A673 (cell line): Measurements from ENCODE around the gene DLEC1. TPM values are rescaled to one million over a fixed set of nuclear protein-coding genes. Genes with fewer than 3 reads are reported as not detected.

ENCODE experiments used
- BruUV-seq: library from RNA; stranded (reverse); fragments of 400-500 nt; replicated peaks from 2 replicates; lab custom pipeline; 2021; lab: Mats Ljungman, UMichigan
- CTCF ChIA-PET: fragments of 300-600 bp; sonication (Branson Sonifier 250); formaldehyde crosslinking; loops from one replicate; lab custom pipeline; 2022; ENCODE audit warnings: antibody characterized with exemption; lab: Charles Lee
- POLR2A ChIA-PET: fragments of 300-600 bp; sonication (Branson Sonifier 250); formaldehyde crosslinking; loops from one replicate; lab custom pipeline; 2022; ENCODE audit warnings: antibody characterized with exemption; ENCODE audit not compliant: low non-redundant PET; lab: Charles Lee
- DNase-seq: peaks from one replicate; pipeline ENCODE4 v3.0.0-alpha.2; 2015; ENCODE audit warnings: low spot score
- H3K27ac ChIP-seq: fragments of 200-600 bp; sonication (generic); 2 replicates; pipeline ENCODE4 v1.5.1; 2016; ENCODE audit warnings: mixed run types, low read depth, mild to moderate bottlenecking, mixed read lengths, antibody characterized with exemption, low read length; ENCODE audit not compliant: poor library complexity, severe bottlenecking
- H3K27me3 ChIP-seq: fragments of 200-600 bp; sonication (generic); replicated peaks from 2 replicates; pipeline ENCODE4 v1.6.1; 2017; ENCODE audit warnings: mixed run types, low read depth, mild to moderate bottlenecking, mixed read lengths, antibody characterized with exemption, low read length; ENCODE audit not compliant: insufficient read depth, poor library complexity
- H3K36me3 ChIP-seq: fragments of 200-600 bp; sonication (generic); 2 replicates; pipeline ENCODE4 v1.6.1; 2016; ENCODE audit warnings: mixed run types, mild to moderate bottlenecking, mixed read lengths, antibody characterized with exemption, low read length; ENCODE audit not compliant: insufficient read depth, poor library complexity, severe bottlenecking
- H3K4me1 ChIP-seq: fragments of 200-600 bp; sonication (generic); 2 replicates; pipeline ENCODE4 v1.6.1; 2017; ENCODE audit warnings: mixed run types, mild to moderate bottlenecking, mixed read lengths, antibody characterized with exemption, low read length; ENCODE audit not compliant: insufficient read depth, poor library complexity, severe bottlenecking
- H3K4me3 ChIP-seq: fragments of 200-600 bp; sonication (generic); 2 replicates; pipeline ENCODE4 v1.5.1; 2016; ENCODE audit warnings: low read depth, mixed run types, mild to moderate bottlenecking, mixed read lengths, low read length; ENCODE audit not compliant: poor library complexity, severe bottlenecking
- H3K9me3 ChIP-seq: fragments of 200-600 bp; sonication (generic); 2 replicates; pipeline ENCODE4 v1.6.1; 2016; ENCODE audit warnings: mixed run types, low read depth, mild to moderate bottlenecking, mixed read lengths, antibody characterized with exemption, low read length; ENCODE audit not compliant: poor library complexity, severe bottlenecking
- EZH2 ChIP-seq: fragments of 200-600 bp; sonication (generic); IDR thresholded peaks from 2 replicates; pipeline ENCODE4 v1.6.1; 2017; ENCODE audit warnings: borderline replicate concordance, low read depth, mild to moderate bottlenecking, mixed read lengths, antibody characterized with exemption, low read length; ENCODE audit not compliant: poor library complexity, severe bottlenecking
- intact Hi-C: fragments of 100-400 bp; cut with micrococcal nuclease; formaldehyde crosslinking; loops from one replicate; pipeline ENCODE4 v1.10.0; 2022; ENCODE audit not compliant: unreplicated experiment
- total RNA-seq: library from RNA; stranded (reverse); gene quantifications from 2 replicates; pipeline ENCODE4 v1.2.3, GENCODE V29; 2021
- TF ChIP-seq, protein P1 (sequence below): fragments of 300-800, 200-600 bp; sonication (generic); conservative IDR thresholded peaks from 2 replicates; pipeline ENCODE4 v1.5.1; 2017; ENCODE audit warnings: low read depth, mild to moderate bottlenecking, antibody characterized with exemption, low read length, moderate library complexity, mixed read lengths

DLEC1 gene
- total RNA-seq, 1 experiment from 2014 or later, result not detected

DNA sequence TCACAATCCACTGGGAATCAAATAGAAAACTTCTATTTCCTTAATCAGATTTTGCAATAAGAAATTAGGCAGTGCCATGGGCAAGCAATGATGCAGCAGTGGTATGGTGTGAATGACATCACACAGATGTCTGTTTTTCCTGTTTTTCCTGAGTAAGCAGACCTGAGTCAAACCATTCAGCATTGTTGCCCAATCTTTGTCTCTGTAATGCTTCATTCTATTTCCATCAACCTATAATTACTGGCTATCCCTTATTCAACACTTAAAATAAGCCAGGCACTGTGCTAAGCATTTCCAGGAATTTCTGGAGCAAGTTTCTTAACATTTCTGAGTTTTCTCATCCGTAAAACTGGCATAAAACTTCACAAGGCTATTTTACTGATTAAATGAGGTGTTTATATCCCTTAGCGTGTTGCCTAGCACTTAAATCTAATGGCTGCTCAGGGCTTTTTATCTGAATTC is 115.1 kb downstream of the DLEC1 start:
- CTCF ChIA-PET, result no interaction called here
- no TSS peak for BruUV-seq

DNA sequence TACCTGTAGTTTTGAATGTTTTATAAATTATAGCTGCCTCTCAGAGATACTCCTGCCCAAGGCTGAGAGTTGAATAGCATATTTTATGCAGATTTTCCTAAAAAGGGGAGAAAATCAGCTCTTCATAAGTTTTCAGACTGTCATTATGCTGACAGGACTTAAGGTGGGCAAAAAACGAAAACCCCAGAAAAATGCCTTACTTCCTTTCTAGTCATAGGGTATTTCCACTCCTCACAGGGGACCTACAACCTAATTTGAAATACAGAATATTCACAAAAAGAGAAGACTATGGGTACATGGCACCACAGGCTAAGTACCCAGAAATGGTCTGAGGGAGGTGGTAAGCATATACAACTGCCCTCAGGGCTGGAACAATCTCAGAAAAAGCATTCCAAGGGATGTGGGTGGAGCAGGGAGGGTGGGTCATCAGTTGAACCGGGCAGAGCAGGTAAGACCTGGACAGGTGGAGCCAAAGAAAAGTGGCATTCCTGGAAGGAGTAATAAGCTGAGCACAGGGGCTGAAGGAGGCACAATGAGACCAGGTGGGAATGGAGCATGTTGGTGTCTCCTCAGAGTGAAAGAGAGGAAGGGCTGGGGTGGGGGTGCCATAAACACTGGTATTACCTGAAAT is 115.7 kb downstream of the DLEC1 start:
- Histone ChIP-seq H3K27me3 (no peaks in the 10 kb centered on the region), H3K27ac (no peak overlapping the region), H3K4me3 (no peak overlapping the region), H3K36me3 (no peaks in the 10 kb centered on the region), H3K9me3 (no peaks in the 10 kb centered on the region), H3K4me1 (no peaks in the 10 kb centered on the region)
- no TSS peak for BruUV-seq
- DNase-seq, result no peak
- ChIA-PET POLR2A (no interaction called here), CTCF (no interaction called here)
- TF ChIP-seq EZH2, result no peak
- TF ChIP-seq, protein P1, sequence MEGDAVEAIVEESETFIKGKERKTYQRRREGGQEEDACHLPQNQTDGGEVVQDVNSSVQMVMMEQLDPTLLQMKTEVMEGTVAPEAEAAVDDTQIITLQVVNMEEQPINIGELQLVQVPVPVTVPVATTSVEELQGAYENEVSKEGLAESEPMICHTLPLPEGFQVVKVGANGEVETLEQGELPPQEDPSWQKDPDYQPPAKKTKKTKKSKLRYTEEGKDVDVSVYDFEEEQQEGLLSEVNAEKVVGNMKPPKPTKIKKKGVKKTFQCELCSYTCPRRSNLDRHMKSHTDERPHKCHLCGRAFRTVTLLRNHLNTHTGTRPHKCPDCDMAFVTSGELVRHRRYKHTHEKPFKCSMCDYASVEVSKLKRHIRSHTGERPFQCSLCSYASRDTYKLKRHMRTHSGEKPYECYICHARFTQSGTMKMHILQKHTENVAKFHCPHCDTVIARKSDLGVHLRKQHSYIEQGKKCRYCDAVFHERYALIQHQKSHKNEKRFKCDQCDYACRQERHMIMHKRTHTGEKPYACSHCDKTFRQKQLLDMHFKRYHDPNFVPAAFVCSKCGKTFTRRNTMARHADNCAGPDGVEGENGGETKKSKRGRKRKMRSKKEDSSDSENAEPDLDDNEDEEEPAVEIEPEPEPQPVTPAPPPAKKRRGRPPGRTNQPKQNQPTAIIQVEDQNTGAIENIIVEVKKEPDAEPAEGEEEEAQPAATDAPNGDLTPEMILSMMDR, result no peak
- intact Hi-C loops, result no loop called here

More for the DNA sequence above, 115.1 kb downstream of the DLEC1 start:
- intact Hi-C loops, result no loop called here
- no peak for TF ChIP-seq EZH2
- TF ChIP-seq, protein P1, result no peak
- H3K4me3 ChIP-seq, result no peak overlapping the region
- no peaks in the 10 kb centered on the region for H3K36me3 ChIP-seq
- H3K4me1 ChIP-seq, result no peaks in the 10 kb centered on the region
- no peaks in the 10 kb centered on the region for H3K27me3 ChIP-seq
- no peak for DNase-seq
- no peak overlapping the region for H3K27ac ChIP-seq
- POLR2A ChIA-PET, result no interaction called here
- H3K9me3 ChIP-seq, result no peaks in the 10 kb centered on the region

DNA sequence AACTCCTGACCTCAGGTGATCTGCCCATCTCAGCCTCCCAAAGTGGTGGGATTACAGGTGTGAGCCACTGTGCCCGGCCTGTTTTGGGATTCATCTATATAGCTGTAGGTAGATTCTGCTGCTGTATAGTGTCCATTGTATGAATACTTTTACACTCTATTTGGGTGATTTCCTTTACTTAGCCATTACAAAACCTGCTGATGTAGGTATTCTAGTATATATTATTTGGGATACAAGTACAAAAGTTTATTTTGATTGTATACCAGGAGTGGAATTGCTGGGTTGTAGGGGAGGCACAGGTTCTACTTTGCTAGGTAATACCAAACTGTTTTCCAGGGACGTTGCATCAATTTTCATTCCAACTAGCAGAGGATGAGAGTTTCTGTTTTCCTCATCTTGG is 116.8 kb downstream of the DLEC1 start:
- POLR2A ChIA-PET, result no interaction called here

More for the DNA sequence above, 116.8 kb downstream of the DLEC1 start:
- Histone ChIP-seq H3K36me3 (no peaks in the 10 kb centered on the region), H3K4me3 (no peak overlapping the region), H3K4me1 (no peaks in the 10 kb centered on the region), H3K27me3 (no peaks in the 10 kb centered on the region), H3K27ac (no peak overlapping the region), H3K9me3 (no peaks in the 10 kb centered on the region)
- CTCF ChIA-PET, result no interaction called here
- DNase-seq, result no peak
- no TSS peak for BruUV-seq
- no peak for TF ChIP-seq EZH2
- TF ChIP-seq, protein P1, result no peak
- intact Hi-C loops, result no loop called here
